Measurements from ENCODE around the gene CDIPT. TPM values are rescaled to one million over a fixed set of nuclear protein-coding genes. Genes with fewer than 3 reads are reported as not detected.

Gene CDIPT
- total and polyA plus RNA-seq, 2 of the 13 experiments (the other 11 are each of a cell fraction or from before 2014, with no cell fraction given), result 54.9 to 97.5 TPM

DNA sequence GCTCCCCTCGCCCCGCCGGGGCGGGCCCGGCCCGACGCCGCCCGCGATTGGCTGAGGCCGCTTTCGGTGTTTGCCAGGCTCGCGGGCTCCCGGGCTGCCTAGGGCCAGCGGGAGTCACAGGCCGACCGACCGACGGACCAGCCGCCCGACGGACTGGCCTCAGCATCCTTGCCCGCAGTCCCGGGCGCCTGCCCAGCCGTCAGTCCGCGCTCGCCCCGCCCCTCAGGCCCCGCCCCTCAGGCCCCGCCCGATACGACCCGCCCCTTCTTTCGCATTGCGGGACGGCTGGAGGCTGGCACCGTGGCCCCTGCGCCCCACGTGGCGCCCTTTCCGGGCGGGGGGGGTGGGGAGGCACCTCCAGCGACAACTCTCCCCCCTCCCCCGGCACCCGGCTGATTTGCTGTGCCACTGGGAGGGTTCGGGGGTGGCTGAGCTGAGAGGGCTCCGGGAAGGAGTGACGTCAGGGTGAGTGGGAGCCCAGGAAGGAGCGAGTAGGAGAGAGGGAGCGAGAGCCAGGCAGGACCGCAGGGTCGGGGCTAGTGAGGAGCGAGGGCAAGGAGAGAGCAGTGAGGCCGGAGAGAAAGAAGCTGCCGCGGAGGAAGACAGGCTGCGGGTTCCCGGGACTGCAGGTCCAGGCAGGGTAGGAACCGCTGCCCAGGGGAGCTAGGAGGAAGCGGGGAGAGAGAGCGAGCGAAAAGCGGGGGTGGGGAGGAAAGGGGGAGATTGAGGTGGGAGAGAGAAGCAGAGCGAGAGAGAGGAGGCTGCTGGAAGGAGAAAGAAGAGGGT, 37.3 kb upstream of the CDIPT start, which contains the start of gene ASPHD1 (continued):
- no peak for TF ChIP-seq ZZZ3 (CRISPR knock-in tag; IDR thresholded peaks at IDR 0.05; ENCODE audit: borderline replicate concordance)
- TF ChIP-seq ZNF549 (CRISPR knock-in tag; IDR thresholded peaks at IDR 0.05), result no peak
- TF ChIP-seq, protein P1, sequence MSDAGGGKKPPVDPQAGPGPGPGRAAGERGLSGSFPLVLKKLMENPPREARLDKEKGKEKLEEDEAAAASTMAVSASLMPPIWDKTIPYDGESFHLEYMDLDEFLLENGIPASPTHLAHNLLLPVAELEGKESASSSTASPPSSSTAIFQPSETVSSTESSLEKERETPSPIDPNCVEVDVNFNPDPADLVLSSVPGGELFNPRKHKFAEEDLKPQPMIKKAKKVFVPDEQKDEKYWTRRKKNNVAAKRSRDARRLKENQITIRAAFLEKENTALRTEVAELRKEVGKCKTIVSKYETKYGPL (CRISPR knock-in tag; IDR thresholded peaks at IDR 0.05), result peak; percentile 94; the same call in 1 of the 2 replicates
- peak; percentile 63; the same call in 1 of the 2 replicates for TF ChIP-seq DNMT3B (CRISPR knock-in tag; conservative IDR thresholded peaks at IDR 0.05)
- TF ChIP-seq PAF1 (CRISPR knock-in tag; IDR thresholded peaks at IDR 0.05), result no peak
- no peak for TF ChIP-seq ZNF496 (CRISPR knock-in tag; IDR thresholded peaks at IDR 0.05; ENCODE audit: insufficient replicate concordance)
- no peak; the same call in 1 of the 2 replicates for TF ChIP-seq GZF1 (CRISPR knock-in tag; IDR thresholded peaks at IDR 0.05)
- no peak for TF ChIP-seq ZNF766 (CRISPR knock-in tag; IDR thresholded peaks at IDR 0.05; ENCODE audit: borderline replicate concordance)
- TF ChIP-seq DPF2 (CRISPR knock-in tag; IDR thresholded peaks at IDR 0.05; ENCODE audit: borderline replicate concordance, low read depth), result no peak
- TF ChIP-seq EP300 (IDR thresholded peaks at IDR 0.05; ENCODE audit: low read depth in 2 of 2, low read length in 2 of 2), result 0 out of 4 replicates have a peak, but pooled peaks of 1 of the 2 experiments have one; percentile 8
- no peak for TF ChIP-seq EP300 (CRISPR knock-in tag; IDR thresholded peaks at IDR 0.05; ENCODE audit: borderline replicate concordance)
- TF ChIP-seq ZNF350 (CRISPR knock-in tag; IDR thresholded peaks at IDR 0.05; ENCODE audit: borderline replicate concordance, low read depth), result peak; percentile 66; the same call in 1 of the 2 replicates
- TF ChIP-seq, protein P2, sequence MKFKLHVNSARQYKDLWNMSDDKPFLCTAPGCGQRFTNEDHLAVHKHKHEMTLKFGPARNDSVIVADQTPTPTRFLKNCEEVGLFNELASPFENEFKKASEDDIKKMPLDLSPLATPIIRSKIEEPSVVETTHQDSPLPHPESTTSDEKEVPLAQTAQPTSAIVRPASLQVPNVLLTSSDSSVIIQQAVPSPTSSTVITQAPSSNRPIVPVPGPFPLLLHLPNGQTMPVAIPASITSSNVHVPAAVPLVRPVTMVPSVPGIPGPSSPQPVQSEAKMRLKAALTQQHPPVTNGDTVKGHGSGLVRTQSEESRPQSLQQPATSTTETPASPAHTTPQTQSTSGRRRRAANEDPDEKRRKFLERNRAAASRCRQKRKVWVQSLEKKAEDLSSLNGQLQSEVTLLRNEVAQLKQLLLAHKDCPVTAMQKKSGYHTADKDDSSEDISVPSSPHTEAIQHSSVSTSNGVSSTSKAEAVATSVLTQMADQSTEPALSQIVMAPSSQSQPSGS (CRISPR knock-in tag; IDR thresholded peaks at IDR 0.05), result 0 out of 2 replicates have a peak, but pooled peaks have one; percentile 76
- no peak for TF ChIP-seq SATB2 (CRISPR knock-in tag; IDR thresholded peaks at IDR 0.05)
- TF ChIP-seq ELF4 (CRISPR knock-in tag; IDR thresholded peaks at IDR 0.05; ENCODE audit: borderline replicate concordance), result no peak
- TF ChIP-seq, protein P3, sequence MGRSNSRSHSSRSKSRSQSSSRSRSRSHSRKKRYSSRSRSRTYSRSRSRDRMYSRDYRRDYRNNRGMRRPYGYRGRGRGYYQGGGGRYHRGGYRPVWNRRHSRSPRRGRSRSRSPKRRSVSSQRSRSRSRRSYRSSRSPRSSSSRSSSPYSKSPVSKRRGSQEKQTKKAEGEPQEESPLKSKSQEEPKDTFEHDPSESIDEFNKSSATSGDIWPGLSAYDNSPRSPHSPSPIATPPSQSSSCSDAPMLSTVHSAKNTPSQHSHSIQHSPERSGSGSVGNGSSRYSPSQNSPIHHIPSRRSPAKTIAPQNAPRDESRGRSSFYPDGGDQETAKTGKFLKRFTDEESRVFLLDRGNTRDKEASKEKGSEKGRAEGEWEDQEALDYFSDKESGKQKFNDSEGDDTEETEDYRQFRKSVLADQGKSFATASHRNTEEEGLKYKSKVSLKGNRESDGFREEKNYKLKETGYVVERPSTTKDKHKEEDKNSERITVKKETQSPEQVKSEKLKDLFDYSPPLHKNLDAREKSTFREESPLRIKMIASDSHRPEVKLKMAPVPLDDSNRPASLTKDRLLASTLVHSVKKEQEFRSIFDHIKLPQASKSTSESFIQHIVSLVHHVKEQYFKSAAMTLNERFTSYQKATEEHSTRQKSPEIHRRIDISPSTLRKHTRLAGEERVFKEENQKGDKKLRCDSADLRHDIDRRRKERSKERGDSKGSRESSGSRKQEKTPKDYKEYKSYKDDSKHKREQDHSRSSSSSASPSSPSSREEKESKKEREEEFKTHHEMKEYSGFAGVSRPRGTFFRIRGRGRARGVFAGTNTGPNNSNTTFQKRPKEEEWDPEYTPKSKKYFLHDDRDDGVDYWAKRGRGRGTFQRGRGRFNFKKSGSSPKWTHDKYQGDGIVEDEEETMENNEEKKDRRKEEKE (IDR thresholded peaks at IDR 0.05), result no peak
- no peak for TF ChIP-seq MAF1 (CRISPR knock-in tag; IDR thresholded peaks at IDR 0.05; ENCODE audit: borderline replicate concordance)
- TF ChIP-seq, protein P4, sequence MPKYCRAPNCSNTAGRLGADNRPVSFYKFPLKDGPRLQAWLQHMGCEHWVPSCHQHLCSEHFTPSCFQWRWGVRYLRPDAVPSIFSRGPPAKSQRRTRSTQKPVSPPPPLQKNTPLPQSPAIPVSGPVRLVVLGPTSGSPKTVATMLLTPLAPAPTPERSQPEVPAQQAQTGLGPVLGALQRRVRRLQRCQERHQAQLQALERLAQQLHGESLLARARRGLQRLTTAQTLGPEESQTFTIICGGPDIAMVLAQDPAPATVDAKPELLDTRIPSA (CRISPR knock-in tag; IDR thresholded peaks at IDR 0.05; ENCODE audit: borderline replicate concordance), result no peak; the same call in none of the 2 replicates
- TF ChIP-seq TCF7L2 (IDR thresholded peaks at IDR 0.05; ENCODE audit: low read depth, low read length), result no peak
- peak; percentile 69 for TF ChIP-seq HNRNPL (IDR thresholded peaks at IDR 0.05; ENCODE audit: low read depth, low read length)
- TF ChIP-seq ZNF703 (CRISPR knock-in tag; IDR thresholded peaks at IDR 0.05; ENCODE audit: borderline replicate concordance), result no peak
- TF ChIP-seq, protein P5, sequence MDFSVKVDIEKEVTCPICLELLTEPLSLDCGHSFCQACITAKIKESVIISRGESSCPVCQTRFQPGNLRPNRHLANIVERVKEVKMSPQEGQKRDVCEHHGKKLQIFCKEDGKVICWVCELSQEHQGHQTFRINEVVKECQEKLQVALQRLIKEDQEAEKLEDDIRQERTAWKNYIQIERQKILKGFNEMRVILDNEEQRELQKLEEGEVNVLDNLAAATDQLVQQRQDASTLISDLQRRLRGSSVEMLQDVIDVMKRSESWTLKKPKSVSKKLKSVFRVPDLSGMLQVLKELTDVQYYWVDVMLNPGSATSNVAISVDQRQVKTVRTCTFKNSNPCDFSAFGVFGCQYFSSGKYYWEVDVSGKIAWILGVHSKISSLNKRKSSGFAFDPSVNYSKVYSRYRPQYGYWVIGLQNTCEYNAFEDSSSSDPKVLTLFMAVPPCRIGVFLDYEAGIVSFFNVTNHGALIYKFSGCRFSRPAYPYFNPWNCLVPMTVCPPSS (IDR thresholded peaks at IDR 0.05), result no peak
- no peak; the same call in 1 of the 2 replicates for TF ChIP-seq ZNF263 (CRISPR knock-in tag; IDR thresholded peaks at IDR 0.05)
